EH (cell line): ENCODE measurements around the gene ITGA1.
"Not testable (repeated sequence)": the region's sequence is repeated elsewhere in the genome, so short reads cannot be mapped to it uniquely, and the experiment has no call there.

Experiments used
- DNase-seq: peaks from one replicate; pipeline ENCODE4 v3.0.0-alpha.2; 2015; ENCODE audit warnings: low read depth

ITGA1 gene

DNA sequence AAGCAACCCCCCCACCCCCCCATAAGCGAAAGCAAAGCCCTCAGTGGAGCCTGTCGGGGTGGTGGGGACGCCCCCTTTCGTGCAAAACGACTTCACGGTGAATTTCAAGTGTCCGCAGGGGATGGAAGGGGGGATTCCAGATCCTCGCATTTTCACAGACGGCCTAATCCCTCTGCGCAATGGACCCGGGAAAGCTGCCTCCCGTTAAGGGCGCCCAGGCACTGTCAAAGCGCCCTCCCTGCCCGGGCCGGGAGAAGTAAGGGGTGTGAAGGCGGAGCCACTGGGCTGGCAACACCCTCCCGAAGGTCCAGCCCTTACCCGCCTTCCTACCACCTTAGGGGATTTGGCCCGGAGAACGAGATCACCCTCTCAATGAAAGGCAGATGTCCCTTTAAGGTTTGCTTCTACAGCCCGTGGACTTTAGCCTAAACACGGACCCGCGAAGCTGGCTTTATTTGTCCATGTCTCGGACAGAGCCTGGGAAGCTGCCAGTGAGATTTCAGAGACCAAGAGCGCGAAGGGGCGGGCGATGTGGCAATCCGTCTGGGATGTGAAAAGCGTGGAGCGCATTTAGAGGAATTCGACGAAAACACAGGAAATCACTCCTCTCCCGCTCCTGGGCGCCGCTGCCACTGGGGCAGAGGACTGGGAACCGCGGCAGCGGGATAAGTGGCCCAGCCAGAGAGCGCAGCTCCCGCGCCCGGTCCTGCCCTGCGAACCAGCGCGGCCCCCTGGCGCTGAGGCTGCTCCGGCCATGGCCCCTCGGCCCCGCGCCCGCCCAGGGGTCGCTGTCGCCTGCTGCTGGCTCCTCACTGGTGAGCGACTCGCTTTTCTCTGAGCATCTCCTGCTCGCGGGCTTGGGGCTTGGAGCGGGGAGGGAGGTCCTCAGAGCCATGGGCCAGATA lies at the start of gene ITGA1, which contains the start of gene PELO:
TSS of gene ITGA1 (plus strand) at position 317 of the 905 bp plus-strand sequence. CDS start at position 755, 438 bp downstream.
TSS of gene PELO (plus strand) at position 317 of the 905 bp plus-strand sequence. CDS start 12,479 bp downstream, outside the sequence.
- peak; percentile 95 for DNase-seq

DNA sequence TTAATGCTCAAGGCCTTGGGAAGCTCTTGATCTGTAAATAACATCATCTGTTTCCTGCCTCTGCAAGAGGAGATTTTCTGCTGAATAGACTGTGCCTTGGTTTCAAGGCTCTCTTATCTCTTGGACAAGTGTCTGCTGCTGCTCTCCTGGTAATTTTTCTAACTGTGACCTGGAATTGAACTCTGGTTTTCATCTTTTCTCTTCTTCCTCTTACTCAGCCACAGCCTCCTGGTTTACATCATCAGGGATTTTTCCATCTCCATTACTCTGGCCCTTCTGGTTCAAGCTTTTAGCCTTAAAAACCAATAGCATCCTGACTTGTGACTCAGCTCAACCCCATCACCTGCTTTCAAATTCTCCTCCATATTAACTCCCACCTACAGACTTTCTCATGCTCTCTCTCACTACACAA lies 49.6 kb upstream of the ITGA1 start:
- no peak for DNase-seq

DNA sequence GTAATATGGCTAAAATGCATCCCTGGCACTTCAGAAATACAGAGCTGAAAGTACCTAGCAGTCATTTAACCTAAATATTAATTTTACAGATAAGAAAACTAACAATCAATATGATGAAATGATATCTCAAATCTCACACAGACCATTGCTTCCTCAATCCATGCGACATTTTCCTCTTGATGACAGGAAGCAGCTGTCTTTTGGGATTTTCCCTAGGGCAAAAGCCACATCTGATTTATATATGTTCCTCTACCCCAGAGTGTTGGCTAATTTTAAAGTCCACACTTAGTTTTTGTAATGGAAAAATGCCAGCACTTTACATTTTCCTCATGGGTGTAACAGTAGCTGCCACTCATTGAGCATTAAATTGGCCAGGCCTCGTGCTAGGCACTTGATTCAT lies 47.7 kb upstream of the ITGA1 start:
- DNase-seq, result no peak

DNA sequence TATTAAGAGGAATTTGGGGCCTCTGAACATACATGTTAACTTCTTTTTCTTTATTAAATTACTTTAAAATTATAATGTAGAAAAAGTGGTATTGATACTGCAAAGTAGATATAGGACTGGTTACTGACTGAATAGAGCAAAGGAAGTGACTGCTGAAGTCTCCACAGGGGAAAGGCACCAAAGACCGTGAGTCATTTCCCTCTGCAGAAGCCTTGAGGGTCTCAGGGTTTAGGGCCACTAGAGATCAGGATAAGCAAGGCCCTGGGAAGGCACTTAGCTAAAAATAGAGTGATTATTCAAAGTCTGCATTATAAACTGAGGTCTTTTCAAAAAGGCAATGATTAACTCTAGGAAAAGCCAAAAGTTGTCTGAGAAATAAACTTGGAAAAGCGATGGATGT lies 44.7 kb upstream of the ITGA1 start:
- DNase-seq, result peak; percentile 51

DNA sequence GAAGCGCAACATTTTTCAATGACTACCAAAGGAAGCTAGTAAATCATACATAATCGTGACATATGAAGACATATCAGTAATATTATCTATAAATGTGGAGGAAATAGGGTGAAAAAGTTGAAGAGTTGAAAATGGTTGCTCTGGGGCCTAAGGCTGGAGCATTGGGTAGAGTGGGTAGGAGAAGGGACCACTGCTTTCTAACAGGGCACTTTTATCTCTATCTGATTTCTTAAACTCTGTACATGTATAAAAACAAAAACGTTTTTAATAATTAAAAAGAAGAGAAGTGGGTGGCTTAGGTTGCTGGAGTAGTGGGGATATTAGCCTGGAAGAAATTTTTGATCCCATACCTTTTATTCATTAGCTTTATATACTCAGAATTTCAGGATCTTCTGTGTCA lies 44.2 kb upstream of the ITGA1 start:
- no peak for DNase-seq

DNA sequence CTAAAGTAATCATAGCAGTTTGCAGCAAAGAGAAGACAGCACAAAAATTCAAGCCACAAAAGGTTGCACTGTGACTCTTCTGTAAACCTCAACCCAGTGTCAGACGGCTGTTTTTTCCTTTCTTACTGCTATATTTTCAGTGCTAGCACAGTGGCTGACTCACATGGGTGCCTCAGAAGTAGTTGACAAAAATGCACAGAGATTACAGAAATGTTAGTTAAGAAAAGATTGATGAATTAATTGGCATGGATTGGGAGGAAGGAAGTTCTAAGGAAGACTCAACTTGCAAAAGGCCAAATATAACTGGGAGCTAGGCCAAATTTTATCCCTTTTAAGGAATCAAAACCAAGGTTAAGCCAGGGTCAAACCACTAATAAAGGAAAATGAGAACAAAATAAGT lies 43.7 kb upstream of the ITGA1 start:
- peak; percentile 83 for DNase-seq

DNA sequence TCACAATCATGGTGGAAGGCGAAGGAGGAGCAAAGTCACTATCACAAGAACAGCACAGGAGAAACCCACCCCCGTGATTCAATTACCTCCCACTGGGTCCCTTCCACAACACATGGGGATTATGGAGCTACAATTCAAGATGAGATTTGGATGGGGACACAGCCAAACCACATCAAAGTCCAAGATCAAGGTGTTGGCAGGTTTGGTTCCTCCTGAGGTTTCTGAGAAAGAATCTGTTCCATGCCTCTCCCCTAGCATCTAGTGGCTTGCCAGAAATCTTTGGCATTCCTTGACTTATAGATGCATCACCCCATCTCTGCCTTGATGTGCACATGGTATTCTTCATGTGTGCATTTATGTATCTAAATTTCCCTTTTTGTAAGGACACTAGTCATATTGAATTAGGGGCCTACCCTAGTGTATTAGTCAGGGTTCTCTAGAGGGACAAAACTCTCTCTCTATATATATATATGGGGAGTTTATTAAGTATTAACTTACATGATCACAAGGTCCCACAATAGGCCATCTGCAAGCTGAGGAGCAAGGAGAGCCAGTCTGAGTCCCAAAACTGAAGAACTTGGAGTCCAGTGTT lies 42.8 kb upstream of the ITGA1 start:
- not testable (repeated sequence) for DNase-seq

DNA sequence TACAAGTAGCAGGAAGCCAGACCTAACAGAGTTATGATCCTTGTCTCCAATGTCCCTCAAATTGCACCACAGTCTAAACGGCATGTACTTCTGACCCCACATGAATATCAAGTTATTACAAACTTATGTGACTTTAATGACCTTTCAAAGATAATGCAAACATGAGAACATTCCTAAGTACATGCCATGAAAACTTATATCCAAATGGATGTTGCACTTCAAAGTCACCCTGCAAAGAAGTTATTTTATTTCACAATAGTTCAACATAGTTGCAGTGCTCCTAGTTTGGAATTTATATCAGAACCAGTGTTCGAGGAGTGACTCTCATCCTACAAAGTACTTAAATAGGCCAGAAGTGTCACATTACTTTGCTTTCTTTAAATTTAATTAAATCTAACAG lies 41.2 kb upstream of the ITGA1 start:
- DNase-seq, result peak; percentile 79

DNA sequence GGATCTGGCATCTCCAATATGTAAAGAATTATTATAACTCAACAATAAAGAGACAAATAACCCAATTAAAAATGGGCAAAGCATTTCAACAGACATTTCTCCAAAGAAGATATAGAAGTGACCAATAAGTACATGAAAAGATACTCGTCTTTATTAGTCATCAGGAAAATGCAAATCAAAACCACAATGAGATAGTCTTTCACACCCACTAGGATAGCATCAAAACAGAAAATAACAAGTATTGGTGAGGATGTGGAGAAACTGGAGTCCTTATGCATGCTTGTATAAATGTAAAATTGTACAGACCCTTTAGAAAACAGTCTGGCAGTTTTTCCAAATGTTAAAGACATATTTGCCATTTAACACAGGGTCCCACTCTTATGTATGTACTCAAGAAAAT lies 39.1 kb upstream of the ITGA1 start:
- DNase-seq, result no peak

DNA sequence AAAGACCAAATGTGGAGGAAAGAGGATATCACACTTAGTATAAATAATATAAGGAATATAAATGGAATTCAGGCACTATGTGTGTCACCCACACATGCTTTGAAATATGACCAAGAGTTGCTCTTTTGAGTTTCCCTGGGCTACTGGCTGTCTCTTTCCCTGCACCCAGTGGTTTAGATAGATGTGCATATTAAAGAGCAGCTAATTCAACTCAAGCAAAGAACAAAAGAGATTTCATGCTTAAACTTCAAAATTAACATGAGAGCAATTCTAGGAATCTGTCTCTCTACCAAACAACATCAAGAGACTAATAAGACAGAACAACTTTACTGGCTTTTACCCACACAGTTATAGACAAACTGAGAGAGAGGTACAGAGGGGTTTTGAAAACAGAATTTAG lies 38.0 kb upstream of the ITGA1 start:
- no peak for DNase-seq

DNA sequence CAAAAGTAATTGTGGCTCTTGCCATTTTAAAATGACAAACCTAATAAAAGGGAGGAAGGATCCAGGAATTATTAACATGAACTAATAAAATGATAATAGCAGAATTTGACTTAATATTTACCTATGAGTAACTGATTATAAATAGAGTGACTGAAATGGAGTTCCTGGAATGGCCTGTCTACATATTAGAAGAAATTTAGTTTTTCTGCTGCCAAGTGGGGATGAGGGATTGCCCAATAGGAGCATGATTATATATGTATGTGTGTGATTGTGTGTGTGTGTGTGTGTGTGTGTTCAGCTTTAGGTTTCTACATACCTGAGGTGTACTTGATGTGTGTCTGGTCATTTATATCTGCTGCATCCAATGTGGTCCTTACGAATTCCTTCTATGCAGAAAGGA lies 36.6 kb upstream of the ITGA1 start:
- no peak for DNase-seq

DNA sequence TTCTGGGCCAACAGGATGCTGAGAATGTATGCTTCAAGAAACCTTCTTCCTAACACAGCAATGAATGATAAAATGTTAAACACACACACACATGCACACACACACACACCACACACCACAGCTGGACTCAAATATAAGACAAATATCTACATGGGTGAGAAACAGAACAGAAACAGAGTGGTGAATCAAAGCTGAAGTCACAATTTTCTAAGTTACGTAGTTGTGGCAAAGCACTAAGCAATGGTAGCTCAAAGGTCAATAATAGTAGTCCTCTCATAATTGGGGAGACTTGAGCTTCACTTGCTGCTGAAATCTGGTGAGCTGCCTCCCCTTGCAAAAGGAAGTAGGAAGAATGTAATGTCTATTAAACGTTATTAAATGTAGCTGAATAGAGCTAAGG lies 33.7 kb upstream of the ITGA1 start:
- no peak for DNase-seq

DNA sequence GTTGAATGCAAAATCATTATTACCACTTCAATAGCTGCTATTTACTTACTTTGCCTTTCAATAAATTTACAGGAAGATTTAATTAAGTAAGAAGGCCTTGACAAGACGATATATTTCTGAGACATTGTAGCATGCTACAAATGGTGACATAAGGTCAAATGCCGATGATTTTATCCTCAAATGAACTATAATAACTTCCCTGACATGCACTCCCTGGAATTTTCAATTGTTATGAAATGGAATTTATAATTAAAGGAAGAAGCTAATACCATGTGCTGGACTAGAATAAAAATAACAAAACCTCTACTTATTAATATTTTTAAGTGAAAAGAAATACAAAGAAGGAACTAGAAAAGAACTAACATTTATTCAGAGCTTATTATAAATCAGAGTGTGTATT lies 30.2 kb upstream of the ITGA1 start:
- DNase-seq, result peak; percentile 65

DNA sequence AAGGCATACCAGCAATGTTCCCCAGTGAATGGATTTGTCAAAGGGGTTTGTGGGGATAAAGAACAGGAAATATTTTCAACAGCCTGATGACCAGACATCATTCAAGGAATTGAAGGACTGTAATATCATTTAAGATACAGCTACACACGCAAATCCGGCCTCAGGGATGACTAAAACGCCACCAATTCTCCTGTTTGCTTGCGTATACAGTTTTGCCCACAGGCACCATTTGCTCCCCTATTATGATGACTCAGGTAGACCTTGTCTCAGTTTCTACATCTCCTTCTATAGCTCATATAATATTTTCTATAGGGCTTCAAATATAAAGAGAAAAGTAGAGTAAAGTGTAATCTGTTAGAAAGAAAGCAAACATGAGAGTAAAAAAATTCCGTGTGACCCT lies 29.7 kb upstream of the ITGA1 start:
- DNase-seq, result peak; percentile 32

DNA sequence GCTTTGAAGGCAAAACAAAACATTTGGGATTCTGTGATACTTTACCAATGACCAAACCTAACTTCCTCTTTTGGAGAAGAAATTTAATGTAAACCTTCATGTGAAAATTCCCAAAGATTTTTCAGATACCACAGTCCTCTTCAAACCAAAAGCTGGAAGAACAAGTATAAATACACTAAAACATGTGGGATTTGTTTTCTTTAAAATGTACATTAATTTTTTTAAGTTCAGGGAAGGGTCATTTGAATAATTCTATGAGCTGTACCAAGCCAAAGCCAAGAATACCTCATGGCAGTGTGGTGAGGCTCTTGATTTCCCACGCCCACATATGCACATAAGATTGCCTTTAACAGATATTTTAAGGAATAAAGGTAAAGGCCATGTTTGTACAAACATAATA lies 28.4 kb upstream of the ITGA1 start:
- peak; percentile 76 for DNase-seq

DNA sequence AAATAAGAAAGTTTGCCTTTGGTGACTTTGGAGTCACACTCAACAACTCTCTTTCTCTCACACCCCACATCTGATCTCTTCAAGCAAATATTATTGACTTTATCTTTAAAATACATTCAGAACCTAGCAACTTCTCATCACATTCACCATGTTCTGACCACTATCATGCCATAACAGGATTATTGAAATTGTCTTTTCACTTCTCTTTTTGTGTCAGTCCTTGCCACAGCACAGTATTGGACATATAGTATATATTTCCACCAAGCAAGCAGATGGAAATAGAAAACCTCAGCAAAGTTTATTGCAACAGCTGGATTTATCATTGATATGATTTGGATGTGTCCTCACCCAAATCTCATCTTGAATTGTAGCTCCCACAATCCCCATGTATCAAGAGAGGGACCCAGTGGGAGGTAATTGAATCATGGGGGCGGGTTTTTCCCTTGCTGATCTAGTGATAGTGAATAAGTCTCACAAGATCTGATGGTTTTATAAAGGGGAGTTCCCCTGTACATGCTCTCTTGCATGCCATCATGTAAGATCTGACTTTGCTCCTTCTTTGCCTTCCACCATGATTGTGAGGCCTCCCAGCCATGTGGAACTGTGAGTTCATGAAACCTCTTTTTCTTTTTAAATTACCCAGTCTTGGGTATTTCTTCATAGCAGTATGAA lies 26.9 kb upstream of the ITGA1 start:
- no peak for DNase-seq

DNA sequence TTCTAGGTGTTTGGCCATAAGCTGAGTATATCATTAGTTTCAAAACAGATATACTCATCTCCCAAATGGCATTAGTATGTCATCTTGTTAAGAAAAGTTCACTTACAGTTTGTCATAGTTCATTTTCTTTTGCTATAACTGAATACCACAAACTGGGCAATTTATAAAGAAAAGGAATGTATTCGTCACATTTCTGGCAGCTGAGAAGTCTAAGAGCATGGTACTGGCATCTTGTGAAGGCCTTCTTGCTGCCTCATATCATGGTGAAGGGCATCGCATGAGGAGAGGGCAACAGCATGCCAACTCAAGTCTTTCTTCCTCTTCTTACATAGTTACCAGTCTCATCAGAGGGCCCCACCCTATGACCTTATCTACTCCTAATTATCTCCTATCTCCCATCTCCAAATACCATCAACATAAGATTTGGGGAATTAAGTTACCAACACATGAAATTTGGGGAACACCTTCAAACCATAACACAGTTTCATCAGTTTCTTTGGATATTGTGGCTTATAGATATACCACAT lies 20.4 kb upstream of the ITGA1 start:
- DNase-seq, result peak; percentile 36

DNA sequence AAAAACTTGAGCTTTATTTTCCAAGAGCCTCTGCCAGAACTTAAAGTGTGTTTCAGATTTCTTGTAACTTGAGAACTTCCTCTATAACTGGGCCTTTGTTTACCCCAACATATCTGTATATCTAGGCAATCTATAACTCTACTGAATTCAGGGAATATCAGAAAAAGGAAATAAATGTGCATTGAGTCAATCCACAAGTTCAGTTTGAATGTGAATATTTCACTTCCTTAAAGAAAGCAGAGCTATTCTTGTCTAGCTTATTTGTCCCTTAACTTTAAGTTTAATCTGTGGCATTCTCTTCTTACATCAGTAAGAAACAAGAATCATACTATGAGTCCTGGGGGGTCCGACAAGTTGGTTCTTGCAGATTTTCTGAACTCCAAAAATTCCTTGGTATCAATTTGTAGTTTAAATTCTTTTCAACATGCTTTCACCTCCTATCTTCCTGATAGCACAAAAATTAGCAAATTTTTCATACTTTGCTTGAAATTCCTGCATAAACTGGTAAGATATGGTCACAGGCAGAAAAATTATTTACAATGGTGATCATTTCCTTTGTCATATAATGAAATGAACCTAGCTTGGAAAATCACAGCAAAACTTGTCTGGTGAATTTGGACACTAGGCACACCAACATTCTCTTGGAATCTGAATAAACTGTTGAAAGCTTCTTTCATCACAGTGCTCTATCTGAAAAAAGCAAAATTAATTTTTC lies 19.8 kb upstream of the ITGA1 start:
- no peak for DNase-seq

DNA sequence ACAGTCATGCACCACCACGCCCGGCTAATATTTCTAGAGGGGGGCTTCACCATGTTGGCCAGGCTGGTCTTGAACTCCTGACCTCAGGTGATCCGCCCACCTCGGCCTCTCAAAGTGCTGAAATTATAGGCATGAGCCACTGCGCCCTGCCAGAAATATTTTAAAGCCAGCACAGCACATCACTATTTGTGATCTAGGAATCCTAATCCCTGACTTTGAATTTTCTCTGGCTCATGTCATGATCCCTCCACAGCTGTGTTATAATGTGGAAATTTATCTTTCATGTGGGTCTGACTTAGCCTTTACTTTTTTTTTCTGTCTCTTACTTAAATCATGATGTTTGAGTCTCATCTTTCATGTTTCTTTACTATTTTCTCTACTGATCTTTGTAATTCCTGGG lies 18.7 kb upstream of the ITGA1 start:
- DNase-seq, result peak; percentile 27

DNA sequence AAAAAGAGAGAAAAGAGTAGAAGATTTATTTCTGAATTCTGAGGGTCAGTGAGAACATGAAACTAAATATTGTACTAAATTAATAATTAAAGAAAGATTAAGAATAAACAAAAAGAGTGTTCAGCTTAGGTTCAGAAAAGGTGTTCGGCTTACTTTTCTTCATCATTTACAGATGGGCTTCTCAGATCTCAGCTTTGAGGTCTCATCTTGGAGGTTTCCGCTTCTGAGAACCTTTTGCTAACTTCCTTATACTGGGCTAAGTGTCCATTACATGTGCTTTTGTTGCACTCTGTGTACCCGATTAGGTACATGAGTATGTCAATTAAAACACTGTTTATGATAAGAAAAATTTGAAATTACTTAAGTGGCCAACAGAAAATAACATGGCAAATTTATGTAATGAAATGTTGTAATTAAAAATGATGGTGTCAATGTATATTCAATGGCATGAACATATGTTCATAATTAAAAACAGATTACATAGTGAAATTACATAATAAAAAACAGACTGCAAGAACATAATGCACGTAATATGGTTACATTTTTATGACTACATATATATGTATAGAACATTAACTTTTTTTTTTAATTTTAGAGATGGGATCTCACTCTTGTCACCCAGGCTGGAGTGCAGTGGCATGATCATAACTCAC lies 17.3 kb upstream of the ITGA1 start:
- no peak for DNase-seq

DNA sequence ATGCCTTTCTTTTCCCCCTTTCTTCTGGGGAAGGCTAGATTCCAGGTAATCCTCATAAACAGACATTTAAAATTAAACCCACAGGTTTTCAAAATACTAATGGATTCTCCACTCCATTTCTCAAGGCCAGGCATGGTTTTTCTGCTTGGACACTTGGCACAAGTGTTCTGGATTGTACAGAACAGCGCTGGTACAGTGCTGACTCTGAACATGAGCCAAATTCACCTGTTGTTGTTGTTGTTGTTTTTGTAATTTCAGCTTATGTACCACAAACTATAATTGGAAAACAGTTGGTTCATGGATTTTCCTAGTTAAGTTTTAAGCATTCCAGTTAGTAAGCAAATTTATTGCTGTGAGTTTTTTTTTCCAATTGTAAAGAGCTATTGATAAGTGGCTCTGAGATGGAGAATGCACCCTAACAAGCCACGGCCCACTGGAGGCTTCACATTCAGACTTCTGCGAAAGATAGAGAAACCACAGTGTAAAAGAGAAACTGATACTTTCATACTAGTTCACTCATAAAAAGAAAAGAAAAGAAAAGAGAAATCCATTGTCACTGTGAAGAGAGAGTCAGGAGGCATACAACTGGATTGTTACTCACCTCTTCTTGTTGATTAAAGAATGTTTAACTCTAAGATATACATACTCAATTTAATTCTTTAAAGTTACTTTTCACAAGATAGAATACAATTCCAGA lies 16.2 kb upstream of the ITGA1 start:
- no peak for DNase-seq
